OCI-LY1 (cell line): ENCODE measurements around the gene CPEB1.

Experiments used
- EZH2 ChIP-seq: fragments of 200-600 bp; sonication (generic), shearing (Covaris generic); IDR thresholded peaks from 2 replicates; pipeline ENCODE4 v1.8.0; 2017; ENCODE audit warnings: borderline replicate concordance, mixed run types, mild to moderate bottlenecking, antibody characterized with exemption, low read length, moderate library complexity, mixed read lengths
- TF ChIP-seq, protein P1 (sequence below): fragments of 200-600 bp; sonication (generic), shearing (Covaris generic); IDR thresholded peaks from 2 replicates; pipeline ENCODE4 v1.5.1; 2017; ENCODE audit warnings: mild to moderate bottlenecking, antibody characterized with exemption, low read length, moderate library complexity, mixed read lengths

DNA sequence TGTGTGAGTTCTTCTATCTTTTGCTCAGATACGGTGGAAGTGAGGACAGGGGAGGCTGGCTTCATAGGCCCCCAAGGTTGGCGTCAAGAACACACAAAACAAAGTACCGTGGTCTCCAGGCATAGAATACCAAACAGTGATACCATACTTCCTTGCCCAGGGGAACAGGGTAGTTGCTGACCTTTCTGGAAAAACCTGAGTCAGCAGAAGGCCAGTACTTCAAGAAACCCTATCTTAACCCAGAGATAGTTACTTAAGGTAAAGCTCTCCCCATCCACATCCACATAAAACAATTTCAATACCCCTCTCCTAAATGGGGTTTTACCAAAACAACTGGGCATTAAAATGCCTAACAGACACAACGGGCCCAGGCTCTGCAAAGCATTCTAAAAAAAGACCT, 77.3 kb downstream of the CPEB1 start:
- no peak for TF ChIP-seq EZH2
- TF ChIP-seq, protein P1, sequence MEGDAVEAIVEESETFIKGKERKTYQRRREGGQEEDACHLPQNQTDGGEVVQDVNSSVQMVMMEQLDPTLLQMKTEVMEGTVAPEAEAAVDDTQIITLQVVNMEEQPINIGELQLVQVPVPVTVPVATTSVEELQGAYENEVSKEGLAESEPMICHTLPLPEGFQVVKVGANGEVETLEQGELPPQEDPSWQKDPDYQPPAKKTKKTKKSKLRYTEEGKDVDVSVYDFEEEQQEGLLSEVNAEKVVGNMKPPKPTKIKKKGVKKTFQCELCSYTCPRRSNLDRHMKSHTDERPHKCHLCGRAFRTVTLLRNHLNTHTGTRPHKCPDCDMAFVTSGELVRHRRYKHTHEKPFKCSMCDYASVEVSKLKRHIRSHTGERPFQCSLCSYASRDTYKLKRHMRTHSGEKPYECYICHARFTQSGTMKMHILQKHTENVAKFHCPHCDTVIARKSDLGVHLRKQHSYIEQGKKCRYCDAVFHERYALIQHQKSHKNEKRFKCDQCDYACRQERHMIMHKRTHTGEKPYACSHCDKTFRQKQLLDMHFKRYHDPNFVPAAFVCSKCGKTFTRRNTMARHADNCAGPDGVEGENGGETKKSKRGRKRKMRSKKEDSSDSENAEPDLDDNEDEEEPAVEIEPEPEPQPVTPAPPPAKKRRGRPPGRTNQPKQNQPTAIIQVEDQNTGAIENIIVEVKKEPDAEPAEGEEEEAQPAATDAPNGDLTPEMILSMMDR = no peak
